OCI-LY7 (cell line): Measurements from ENCODE around the gene CLEC4C. TPM values are rescaled to one million over a fixed set of nuclear protein-coding genes. Genes with fewer than 3 reads are reported as not detected.

Experiments used
- BruUV-seq: library from RNA; stranded (reverse); fragments of 400-500 nt; replicated peaks from 2 replicates; lab custom pipeline; 2021; lab: Mats Ljungman, UMichigan
- CTCF ChIA-PET: fragments of 300-600 bp; sonication (Branson Sonifier 250); formaldehyde crosslinking; loops from one replicate; lab custom pipeline; 2022; ENCODE audit warnings: antibody characterized with exemption; ENCODE audit not compliant: unreplicated experiment; lab: Charles Lee
- POLR2A ChIA-PET: fragments of 300-600 bp; sonication (Branson Sonifier 250); formaldehyde crosslinking; loops from one replicate; lab custom pipeline; 2022; ENCODE audit warnings: antibody characterized with exemption; lab: Charles Lee
- DNase-seq: peaks from one replicate; pipeline ENCODE4 v3.0.0-alpha.2; 2015; ENCODE audit warnings: low spot score
- H2AFZ ChIP-seq: fragments of 200-600 bp; sonication (generic), shearing (Covaris generic); 2 replicates; pipeline ENCODE4 v1.6.1; 2014; ENCODE audit warnings: mild to moderate bottlenecking, antibody characterized with exemption, low read length, moderate library complexity
- H3K27ac ChIP-seq: fragments of 200-600 bp; sonication (generic); 2 replicates; pipeline ENCODE4 v1.5.1; 2014; ENCODE audit warnings: mixed run types, low read depth, mild to moderate bottlenecking, moderate library complexity, low read length, inconsistent platforms; ENCODE audit not compliant: poor library complexity, severe bottlenecking
- H3K36me3 ChIP-seq: fragments of 200-600 bp; sonication (generic); 2 replicates; pipeline ENCODE4 v1.6.1; 2014; ENCODE audit warnings: mild to moderate bottlenecking, antibody characterized with exemption, low read length, moderate library complexity, mixed read lengths; ENCODE audit not compliant: insufficient read depth
- H3K4me1 ChIP-seq: fragments of 200-600 bp; sonication (generic); 2 replicates; pipeline ENCODE4 v1.5.1; 2014; ENCODE audit warnings: mild to moderate bottlenecking, low read length; ENCODE audit not compliant: insufficient read depth, poor library complexity, severe bottlenecking
- H3K4me2 ChIP-seq: fragments of 200-600 bp; sonication (generic); 2 replicates; pipeline ENCODE4 v1.6.1; 2014; ENCODE audit warnings: mild to moderate bottlenecking, low read length
- H3K4me3 ChIP-seq: fragments of 200-600 bp; sonication (generic); 2 replicates; pipeline ENCODE4 v1.5.1; 2014; ENCODE audit warnings: mild to moderate bottlenecking, low read depth, low read length; ENCODE audit not compliant: poor library complexity, severe bottlenecking
- H3K79me2 ChIP-seq: fragments of 200-600 bp; sonication (generic); 2 replicates; pipeline ENCODE4 v1.6.1; 2016; ENCODE audit warnings: low read depth, mild to moderate bottlenecking, low read length, moderate library complexity, mixed read lengths; ENCODE audit not compliant: insufficient read depth
- H3K9me2 ChIP-seq: fragments of 200-600 bp; sonication (generic); 2 replicates; pipeline ENCODE4 v1.6.1; 2016; ENCODE audit warnings: mild to moderate bottlenecking, low read length, mixed read lengths; ENCODE audit not compliant: insufficient read depth
- H3K9me3 ChIP-seq: fragments of 200-600 bp; sonication (generic); 2 replicates; pipeline ENCODE4 v1.6.1; 2014; ENCODE audit warnings: mild to moderate bottlenecking, mixed run types, low read length, mixed read lengths
- H4K20me1 ChIP-seq: fragments of 200-600 bp; sonication (generic); 2 replicates; pipeline ENCODE4 v1.6.1; 2014; ENCODE audit warnings: mild to moderate bottlenecking, antibody characterized with exemption, low read length, moderate library complexity, mixed read lengths; ENCODE audit not compliant: insufficient read depth
- EZH2phosphoT487 ChIP-seq: fragments of 200-600 bp; sonication (generic); IDR thresholded peaks from 2 replicates; pipeline ENCODE4 v1.6.1; 2018; ENCODE audit warnings: low read depth, borderline replicate concordance, mild to moderate bottlenecking, mixed run types, antibody characterized with exemption, low read length, moderate library complexity, mixed read lengths
- intact Hi-C: fragments of 100-400 bp; cut with micrococcal nuclease; formaldehyde crosslinking; loops from one replicate; pipeline ENCODE4 v1.10.0; 2022; ENCODE audit not compliant: unreplicated experiment
- small RNA-seq: library from RNA; depleted of rRNA; stranded (forward); fragments of <200 nt; gene quantifications from one replicate; pipeline ENCODE3, GENCODE V24; 2014
- total RNA-seq, 2 experiments: library from RNA; depleted of rRNA in 1 of 2; stranded (reverse); fragments of >200 nt in 1 of 2; shearing (Covaris generic) in 1 of 2; gene quantifications; 2 replicates each; pipeline ENCODE4 v1.2.3, GENCODE V29; 2014 to 2022
- TF ChIP-seq, protein P1 (sequence below): fragments of 200-600 bp; sonication (generic); conservative IDR thresholded peaks from 2 replicates; pipeline ENCODE4 v1.5.1; 2014; ENCODE audit warnings: mild to moderate bottlenecking, antibody characterized with exemption, low read length, moderate library complexity, mixed read lengths

Gene CLEC4C
- total RNA-seq, 2 experiments from 2014 or later = not detected

DNA sequence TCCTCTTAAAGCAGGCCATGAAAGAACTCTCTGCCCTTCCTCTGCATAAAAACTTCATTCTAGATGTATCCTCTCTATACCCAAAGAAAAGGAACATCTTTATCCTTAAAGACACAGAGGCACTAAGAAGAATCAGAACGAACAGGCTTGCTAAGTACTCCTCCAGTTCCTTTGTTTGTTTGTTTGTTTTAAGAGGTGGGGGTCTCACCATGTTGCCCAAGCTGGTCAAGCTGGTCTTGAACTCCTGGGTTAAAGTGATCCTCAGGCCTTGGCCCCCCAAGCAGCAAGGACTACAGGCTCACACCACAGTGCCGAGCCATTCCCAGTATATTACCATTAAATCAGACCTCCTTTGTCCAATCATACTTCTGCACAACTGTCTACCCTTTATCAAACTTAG lies 65.6 kb downstream of the CLEC4C start:
- H4K20me1 ChIP-seq = no peaks in the 10 kb centered on the region
- no peak overlapping the region for H3K27ac ChIP-seq
- no peak overlapping the region for H3K4me3 ChIP-seq
- no peaks in the 10 kb centered on the region for H3K9me2 ChIP-seq
- H3K4me1 ChIP-seq = no peaks in the 10 kb centered on the region
- no TSS peak for BruUV-seq
- no peaks in the 10 kb centered on the region for H3K36me3 ChIP-seq
- DNase-seq = no peak
- no peak overlapping the region for H2AFZ ChIP-seq
- TF ChIP-seq, protein P1, sequence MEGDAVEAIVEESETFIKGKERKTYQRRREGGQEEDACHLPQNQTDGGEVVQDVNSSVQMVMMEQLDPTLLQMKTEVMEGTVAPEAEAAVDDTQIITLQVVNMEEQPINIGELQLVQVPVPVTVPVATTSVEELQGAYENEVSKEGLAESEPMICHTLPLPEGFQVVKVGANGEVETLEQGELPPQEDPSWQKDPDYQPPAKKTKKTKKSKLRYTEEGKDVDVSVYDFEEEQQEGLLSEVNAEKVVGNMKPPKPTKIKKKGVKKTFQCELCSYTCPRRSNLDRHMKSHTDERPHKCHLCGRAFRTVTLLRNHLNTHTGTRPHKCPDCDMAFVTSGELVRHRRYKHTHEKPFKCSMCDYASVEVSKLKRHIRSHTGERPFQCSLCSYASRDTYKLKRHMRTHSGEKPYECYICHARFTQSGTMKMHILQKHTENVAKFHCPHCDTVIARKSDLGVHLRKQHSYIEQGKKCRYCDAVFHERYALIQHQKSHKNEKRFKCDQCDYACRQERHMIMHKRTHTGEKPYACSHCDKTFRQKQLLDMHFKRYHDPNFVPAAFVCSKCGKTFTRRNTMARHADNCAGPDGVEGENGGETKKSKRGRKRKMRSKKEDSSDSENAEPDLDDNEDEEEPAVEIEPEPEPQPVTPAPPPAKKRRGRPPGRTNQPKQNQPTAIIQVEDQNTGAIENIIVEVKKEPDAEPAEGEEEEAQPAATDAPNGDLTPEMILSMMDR = no peak
- no peak for TF ChIP-seq EZH2phosphoT487
- no peaks in the 10 kb centered on the region for H3K79me2 ChIP-seq
- intact Hi-C loops = no loop called here
- POLR2A ChIA-PET = no interaction called here
- H3K9me3 ChIP-seq = no peaks in the 10 kb centered on the region
- CTCF ChIA-PET = no interaction called here
- no peak overlapping the region for H3K4me2 ChIP-seq

Small RNA genes within 50 kb of the gene (small RNA-seq; reads per million reads assigned to genes)
- not detected for gene RF00019

Other genes starting within 250 kb of the CLEC4C start
- not detected in 2 replicates for gene CD163, start 243.6 kb downstream of the CLEC4C start, total RNA-seq (2014; rRNA removed; shearing (Covaris generic))
- gene CD163, start 243.6 kb downstream of the CLEC4C start, total RNA-seq (2022) = not detected in 2 replicates
- not detected in 2 replicates for gene APOBEC1, start 81.5 kb downstream of the CLEC4C start, total RNA-seq (2014; rRNA removed; shearing (Covaris generic))
- not detected in 2 replicates for gene APOBEC1, start 81.5 kb downstream of the CLEC4C start, total RNA-seq (2022)
- not detected in 2 replicates for gene GDF3, start 51.6 kb downstream of the CLEC4C start, total RNA-seq (2014; rRNA removed; shearing (Covaris generic))
- not detected in 2 replicates for gene GDF3, start 51.6 kb downstream of the CLEC4C start, total RNA-seq (2022)
- gene DPPA3, start 35.9 kb downstream of the CLEC4C start, total RNA-seq (2014; rRNA removed; shearing (Covaris generic)) = 0.25 TPM in 1 of 2 replicates, not detected in the other
- gene DPPA3, start 35.9 kb downstream of the CLEC4C start, total RNA-seq (2022) = not detected in 2 replicates
- gene NANOGNB, start 17.8 kb upstream of the CLEC4C start, total RNA-seq (2014; rRNA removed; shearing (Covaris generic)) = not detected in 2 replicates
- not detected in 2 replicates for gene NANOGNB, start 17.8 kb upstream of the CLEC4C start, total RNA-seq (2022)
- gene NANOG, start 42.0 kb upstream of the CLEC4C start, total RNA-seq (2014; rRNA removed; shearing (Covaris generic)) = not detected in 2 replicates
- not detected in 2 replicates for gene NANOG, start 42.0 kb upstream of the CLEC4C start, total RNA-seq (2022)
- gene SLC2A14, start 125.5 kb upstream of the CLEC4C start, total RNA-seq (2014; rRNA removed; shearing (Covaris generic)) = 0.23 TPM in 1 of 2 replicates, not detected in the other
- 0.31 and 0.48 TPM in 2 replicates for gene SLC2A14, start 125.5 kb upstream of the CLEC4C start, total RNA-seq (2022)
- gene SLC2A3, start 188.8 kb upstream of the CLEC4C start, total RNA-seq (2014; rRNA removed; shearing (Covaris generic)) = 3.7 and 3.9 TPM in 2 replicates
- 16.3 and 17.9 TPM in 2 replicates for gene SLC2A3, start 188.8 kb upstream of the CLEC4C start, total RNA-seq (2022)